Astrocyte of the spinal cord (primary cell): Measurements from ENCODE around the gene TFF2.

Experiments used
- DNase-seq: peaks from one replicate; pipeline ENCODE4 v3.0.0; 2011; ENCODE audit warnings: low read depth, low spot score
- H3K4me3 ChIP-seq: 2 replicates; pipeline ENCODE4 v1.5.1; 2011; ENCODE audit warnings: low read depth, mild to moderate bottlenecking, low read length, moderate library complexity
- in situ Hi-C: cut with HindIII; loops from 2 replicates; pipeline ENCODE4 v1.10.0; 2017; ENCODE audit warnings: low sequenced_read_pairs
- TF ChIP-seq, protein P1 (sequence below): IDR thresholded peaks from 2 replicates; pipeline ENCODE4 v1.5.1; 2012; ENCODE audit warnings: low read depth, mild to moderate bottlenecking, low read length, inconsistent platforms

TFF2 gene

DNA sequence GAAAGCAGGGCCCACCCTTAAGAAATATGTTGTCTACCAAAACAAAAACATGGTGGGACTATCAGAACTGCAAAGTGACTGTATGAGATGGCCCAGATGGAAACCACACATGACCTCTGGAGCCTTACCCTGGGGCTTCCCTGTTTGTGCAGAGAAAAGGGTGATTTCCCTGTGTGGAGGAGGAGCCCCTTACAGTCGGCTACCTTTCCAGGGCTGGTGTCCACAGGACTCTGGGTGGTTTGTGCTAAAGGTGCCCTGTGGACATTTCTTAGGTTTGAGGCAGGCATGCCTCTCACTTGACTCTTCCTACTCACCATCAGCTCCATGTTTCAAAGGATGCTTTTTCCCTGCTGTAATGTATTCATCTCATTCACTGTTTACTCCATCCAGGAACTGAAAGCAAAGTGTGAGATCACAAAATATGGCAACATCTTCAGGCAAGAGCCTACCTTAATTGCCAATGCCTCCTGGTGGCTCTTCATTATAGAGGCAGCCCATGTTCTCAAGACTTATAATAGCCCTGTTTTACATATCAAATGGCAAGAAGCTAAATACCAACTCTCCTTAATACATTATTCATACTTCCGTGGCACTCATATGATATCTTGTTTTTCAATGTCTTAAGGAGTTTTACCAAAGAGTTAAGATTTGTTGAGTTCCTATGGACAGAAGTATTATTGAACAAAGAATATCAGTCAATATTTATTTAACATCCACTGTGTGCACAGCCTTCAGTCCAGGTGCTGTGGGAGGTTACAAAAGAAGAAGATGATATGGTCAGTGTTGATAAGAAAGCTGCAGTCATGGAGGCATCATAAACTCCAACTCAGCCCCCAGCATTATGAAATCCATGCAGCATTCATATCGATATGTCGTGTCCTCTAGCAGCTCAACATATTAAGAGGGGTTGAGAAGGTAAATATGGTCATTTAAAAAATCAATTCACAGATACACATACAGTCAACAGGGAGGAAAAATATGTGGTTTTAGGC is 20.1 kb downstream of the TFF2 start:
- in situ Hi-C loops, result no loop called here
- TF ChIP-seq, protein P1, sequence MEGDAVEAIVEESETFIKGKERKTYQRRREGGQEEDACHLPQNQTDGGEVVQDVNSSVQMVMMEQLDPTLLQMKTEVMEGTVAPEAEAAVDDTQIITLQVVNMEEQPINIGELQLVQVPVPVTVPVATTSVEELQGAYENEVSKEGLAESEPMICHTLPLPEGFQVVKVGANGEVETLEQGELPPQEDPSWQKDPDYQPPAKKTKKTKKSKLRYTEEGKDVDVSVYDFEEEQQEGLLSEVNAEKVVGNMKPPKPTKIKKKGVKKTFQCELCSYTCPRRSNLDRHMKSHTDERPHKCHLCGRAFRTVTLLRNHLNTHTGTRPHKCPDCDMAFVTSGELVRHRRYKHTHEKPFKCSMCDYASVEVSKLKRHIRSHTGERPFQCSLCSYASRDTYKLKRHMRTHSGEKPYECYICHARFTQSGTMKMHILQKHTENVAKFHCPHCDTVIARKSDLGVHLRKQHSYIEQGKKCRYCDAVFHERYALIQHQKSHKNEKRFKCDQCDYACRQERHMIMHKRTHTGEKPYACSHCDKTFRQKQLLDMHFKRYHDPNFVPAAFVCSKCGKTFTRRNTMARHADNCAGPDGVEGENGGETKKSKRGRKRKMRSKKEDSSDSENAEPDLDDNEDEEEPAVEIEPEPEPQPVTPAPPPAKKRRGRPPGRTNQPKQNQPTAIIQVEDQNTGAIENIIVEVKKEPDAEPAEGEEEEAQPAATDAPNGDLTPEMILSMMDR, result no peak
- no peak for DNase-seq
- no peak overlapping the region for H3K4me3 ChIP-seq

DNA sequence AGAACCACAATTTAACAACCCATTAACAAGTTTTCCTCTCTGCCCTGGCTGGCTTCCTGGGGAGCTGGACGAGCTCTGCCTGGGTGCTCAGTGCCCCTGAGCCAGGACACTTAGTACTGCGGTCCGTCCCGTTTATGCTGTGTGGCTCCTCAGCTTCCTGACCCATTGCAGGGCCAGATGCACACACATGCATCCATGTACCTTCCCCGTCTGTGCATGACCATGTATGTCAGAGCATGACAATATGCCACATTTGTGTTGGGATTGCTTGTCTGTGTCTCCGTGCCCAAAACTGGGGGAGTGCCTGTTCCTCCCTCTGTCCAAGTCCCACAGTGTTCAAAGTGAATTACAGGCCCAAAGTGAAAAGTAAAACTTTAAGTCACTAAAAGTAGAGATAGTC is 25.9 kb downstream of the TFF2 start:
- no peak overlapping the region for H3K4me3 ChIP-seq
- no peak for DNase-seq
- TF ChIP-seq, protein P1, result no peak
- in situ Hi-C loops, result no loop called here

DNA sequence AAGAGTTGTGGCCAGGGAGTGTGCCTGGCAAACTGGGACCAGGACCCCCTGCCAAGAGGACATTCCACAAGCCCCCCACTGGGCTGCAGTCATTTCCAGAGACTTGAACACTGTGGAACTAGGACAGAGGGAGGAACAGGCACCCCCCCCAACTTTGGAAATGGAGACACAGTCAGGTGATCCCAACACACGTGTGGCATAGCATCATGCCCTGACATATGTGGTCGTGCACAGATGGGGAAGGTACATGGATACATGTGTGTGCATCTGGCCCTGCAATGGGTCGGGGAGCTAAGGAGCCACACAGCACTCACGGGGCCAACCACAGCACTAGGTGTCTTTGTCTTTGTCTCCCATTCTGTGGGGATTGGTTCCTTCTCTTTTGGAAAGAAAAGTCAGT is 28.9 kb downstream of the TFF2 start:
- in situ Hi-C loops, result no loop called here
- DNase-seq, result no peak
- TF ChIP-seq, protein P1, result no peak

DNA sequence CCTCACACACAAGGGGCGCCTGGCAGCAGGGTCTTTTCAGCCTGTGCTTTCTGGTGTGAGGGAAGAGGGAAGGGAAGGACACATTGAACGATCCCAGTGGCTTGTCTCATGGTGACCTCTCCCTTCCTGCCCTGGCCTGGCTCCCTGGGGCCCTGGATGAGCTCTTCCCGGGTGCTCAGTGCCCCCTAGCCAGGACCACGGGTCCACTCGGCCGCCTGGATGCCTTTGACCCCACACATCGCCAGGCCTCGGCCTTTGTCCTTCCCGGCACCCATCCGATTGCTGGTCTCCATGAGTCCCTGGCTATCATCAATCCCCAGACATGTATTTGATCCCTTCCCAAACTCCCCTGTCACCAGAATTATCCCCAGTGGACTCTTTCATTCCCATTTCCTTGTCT is 29.6 kb downstream of the TFF2 start:
- in situ Hi-C loops, result no loop called here
- no peak overlapping the region for H3K4me3 ChIP-seq
- TF ChIP-seq, protein P1, result no peak
- DNase-seq, result no peak

More for the DNA sequence above, 28.9 kb downstream of the TFF2 start:
- no peak overlapping the region for H3K4me3 ChIP-seq

DNA sequence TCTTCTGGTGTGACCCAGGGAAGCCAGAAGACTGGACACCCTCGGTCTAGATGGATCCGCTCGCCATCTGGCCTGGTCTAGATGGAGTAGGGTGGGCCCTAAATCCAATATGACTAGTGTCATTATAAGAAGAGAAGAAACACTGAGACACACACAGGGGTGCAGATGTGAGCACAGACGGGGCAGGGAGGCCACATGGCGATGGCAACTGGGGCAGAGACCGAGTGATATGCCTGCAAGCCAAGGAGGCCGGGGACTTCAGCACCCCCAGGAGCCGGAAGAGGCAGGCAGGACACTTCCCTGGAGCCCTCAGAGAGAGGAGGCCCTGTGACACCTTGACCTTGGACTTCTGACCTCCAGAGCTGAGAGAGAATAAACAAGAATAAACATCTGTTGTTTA is 30.0 kb downstream of the TFF2 start:
- DNase-seq, result no peak
- in situ Hi-C loops, result no loop called here
- no peak overlapping the region for H3K4me3 ChIP-seq
- TF ChIP-seq, protein P1, result no peak

DNA sequence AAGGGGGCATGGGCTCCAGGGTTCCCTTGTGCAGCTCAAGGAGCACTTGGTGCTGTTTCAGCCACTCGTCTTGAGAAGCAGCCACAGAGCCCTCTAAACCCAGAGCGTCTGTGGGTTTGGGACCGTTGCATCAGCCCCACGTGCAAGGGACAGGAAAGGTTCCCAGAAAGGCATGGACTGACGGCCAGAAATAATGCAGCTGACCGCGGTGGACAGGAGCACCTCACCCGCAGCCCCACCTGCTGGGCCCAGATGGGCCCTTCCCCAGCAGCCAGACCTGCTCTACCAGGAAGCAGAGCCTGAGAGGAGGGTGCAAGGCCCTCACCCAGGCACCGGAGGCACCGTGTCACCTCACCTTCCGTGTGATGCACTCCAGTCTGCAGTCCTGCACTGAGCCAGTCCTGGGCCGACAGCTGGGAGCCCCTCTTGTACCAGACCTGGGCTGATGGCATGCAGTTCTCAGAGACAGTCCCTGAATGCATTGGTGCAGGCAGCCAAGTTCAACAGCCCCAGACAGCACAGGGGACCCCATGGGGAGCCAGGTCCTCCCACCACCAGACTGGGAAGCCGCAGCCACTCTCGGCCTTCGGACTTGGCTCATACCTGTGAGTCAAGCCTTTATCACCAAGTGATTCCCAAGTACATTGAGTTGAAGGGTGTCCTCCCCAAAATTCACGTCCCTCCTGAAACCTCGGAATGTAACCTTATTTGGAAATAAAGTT is 30.8 kb downstream of the TFF2 start:
- no peak for DNase-seq
- no peak overlapping the region for H3K4me3 ChIP-seq
- in situ Hi-C loops, result no loop called here
- TF ChIP-seq, protein P1, result no peak
